NK-92 treated with Interleukin-12 subunit alpha and Interleukin-12 subunit beta, amount 100 ng/mL, for 24 hours (cell line): Measurements from ENCODE around the gene OR2M5.

Source experiments
- DNase-seq: peaks from one replicate; lab custom pipeline; 2025; lab: John Stamatoyannopoulos, UW

Gene OR2M5, protein sequence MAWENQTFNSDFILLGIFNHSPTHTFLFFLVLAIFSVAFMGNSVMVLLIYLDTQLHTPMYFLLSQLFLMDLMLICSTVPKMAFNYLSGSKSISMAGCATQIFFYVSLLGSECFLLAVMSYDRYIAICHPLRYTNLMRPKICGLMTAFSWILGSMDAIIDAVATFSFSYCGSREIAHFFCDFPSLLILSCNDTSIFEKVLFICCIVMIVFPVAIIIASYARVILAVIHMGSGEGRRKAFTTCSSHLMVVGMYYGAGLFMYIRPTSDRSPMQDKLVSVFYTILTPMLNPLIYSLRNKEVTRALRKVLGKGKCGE

DNA sequence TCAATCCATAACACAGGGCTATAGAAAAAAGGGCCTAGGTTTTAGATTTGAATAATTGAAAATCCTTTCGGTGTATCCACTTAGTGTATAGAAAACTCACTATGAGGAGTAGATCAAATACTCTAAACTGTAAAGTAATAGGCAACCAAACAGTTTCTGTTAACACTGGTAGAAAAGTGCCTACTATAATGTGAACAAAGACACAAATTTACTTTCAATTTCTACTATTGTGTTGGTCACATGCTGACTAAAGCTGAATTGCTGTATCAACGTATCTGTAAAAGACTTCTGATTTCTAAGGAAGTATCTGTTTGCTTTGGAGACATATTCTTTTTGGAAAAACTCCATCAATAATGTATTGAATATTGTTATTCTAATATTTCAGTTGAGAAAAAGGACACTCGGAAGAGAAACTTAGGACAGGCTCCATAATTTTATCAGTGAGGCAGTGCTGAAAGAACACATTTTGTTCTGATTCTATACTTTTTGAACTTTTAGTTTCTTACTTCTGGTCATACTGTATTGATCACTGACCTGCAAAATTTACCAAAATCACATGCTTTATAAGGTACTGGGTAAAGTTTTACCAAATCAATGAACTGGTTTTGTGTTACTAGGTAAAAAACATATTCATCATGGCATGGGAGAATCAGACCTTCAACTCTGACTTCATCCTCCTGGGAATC lies at the start of gene OR2M5:
TSS of gene OR2M5 (plus strand) at position 636 of the 686 bp plus-strand sequence. CDS start at position 636, 0 bp downstream.
- no peak for DNase-seq

- no peak for DNase-seq
Observed at GRCh38 chr1:248098529-248098928, 46.4 kb upstream of the OR2M5 start.

- DNase-seq: no peak
Observed at GRCh38 chr1:248102847-248103246, 42.1 kb upstream of the OR2M5 start.

DNA sequence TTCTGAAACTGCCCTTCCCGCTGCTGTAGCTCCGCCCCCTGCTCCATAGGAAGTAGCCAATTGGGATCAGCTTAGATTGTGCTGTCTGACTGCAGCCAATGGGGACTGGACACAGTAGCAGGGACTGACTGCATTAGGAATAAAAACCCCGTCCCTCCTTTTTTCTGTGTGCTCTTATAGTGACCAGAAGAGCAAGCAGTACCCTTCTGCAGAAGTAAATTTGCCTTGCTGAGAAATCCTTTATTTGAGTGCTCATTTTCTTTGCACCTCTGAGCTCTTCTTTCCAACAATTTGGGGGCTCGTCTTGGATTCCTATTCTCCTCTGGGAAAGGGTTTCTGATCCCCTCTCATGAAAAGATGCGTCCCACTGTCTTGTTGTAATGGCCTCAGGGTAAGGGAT lies 33.8 kb upstream of the OR2M5 start:
- DNase-seq: no peak

GRCh38 chr1:248114890-248115289 lies 30.1 kb upstream of the OR2M5 start:
- no peak for DNase-seq

- no peak for DNase-seq
Observed at GRCh38 chr1:248127653-248128052, 17.3 kb upstream of the OR2M5 start.

DNA sequence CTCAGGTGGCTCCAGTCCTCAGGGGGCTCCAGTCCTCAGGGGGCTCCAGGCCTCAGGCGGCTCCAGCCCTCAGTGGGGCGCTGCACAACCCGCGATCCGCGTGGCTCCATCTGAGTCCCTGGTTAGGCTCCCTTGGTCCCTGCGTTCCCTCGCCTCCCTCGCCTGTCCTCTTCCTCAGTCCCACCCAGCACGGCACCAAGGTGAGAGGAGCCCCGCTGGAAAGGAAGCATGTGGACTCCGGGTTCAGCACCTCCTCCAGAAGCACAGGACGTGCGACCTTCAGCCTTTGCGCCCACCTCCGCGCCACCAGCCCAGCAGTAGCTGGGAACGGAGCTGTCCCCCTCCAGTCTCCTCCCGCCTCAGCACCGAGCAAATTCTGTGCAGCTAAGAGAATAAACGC lies 8.1 kb upstream of the OR2M5 start:
- no peak for DNase-seq

GRCh38 chr1:248140846-248141245 lies 4.1 kb upstream of the OR2M5 start:
- no peak for DNase-seq

GRCh38 chr1:248143311-248143710 lies 1.6 kb upstream of the OR2M5 start:
- DNase-seq: no peak

GRCh38 chr1:248152056-248152827 lies 7.3 kb downstream of the OR2M5 start:
- no peak for DNase-seq

- DNase-seq: no peak
Observed at GRCh38 chr1:248155927-248156326, 11.0 kb downstream of the OR2M5 start.

DNA sequence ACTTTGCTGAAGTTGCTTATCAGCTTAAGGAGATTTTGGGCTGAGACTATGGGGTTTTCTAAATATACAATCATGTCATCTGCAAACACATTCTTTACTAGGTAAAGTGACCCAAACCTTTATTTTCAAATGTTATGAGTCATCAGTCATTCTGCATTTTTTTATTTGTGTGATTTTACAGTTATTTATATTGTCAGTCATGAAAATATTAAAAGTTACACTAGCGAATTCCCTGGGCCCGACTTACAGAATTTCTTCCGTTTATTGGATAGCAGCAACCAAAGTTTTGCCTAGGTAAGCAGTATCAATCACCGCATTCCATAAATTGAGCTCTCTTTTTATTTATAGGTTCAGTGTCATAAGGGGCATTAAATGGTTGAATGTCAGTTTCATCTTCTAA lies 13.8 kb downstream of the OR2M5 start:
- no peak for DNase-seq

- DNase-seq: no peak
Observed at GRCh38 chr1:248164031-248164430, 19.1 kb downstream of the OR2M5 start.

GRCh38 chr1:248165186-248165585 lies 20.2 kb downstream of the OR2M5 start:
- no peak for DNase-seq

DNA sequence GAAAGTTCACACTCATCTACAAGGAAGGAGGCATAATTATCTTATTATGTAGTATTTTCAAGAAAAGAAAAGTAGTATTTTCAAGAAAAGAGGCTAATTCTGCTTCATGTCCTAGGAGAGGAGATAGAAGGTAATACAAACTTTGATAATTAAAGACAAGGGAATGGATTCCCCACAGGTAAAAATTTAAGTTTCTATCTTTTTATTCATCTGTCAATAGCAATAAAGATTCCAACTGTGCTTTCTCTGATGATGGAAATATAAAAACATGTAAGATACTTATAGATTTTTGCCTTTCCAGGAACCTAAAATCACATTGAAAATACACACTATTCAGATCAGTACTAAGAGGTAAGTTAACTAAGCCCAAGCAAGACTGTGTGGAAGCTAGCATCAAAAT lies 29.6 kb downstream of the OR2M5 start, which contains the start of gene OR2M2:
TSS of gene OR2M2 (plus strand) at position 301 of the 400 bp plus-strand sequence. CDS start 5,165 bp downstream, outside the sequence.
- no peak for DNase-seq

DNA sequence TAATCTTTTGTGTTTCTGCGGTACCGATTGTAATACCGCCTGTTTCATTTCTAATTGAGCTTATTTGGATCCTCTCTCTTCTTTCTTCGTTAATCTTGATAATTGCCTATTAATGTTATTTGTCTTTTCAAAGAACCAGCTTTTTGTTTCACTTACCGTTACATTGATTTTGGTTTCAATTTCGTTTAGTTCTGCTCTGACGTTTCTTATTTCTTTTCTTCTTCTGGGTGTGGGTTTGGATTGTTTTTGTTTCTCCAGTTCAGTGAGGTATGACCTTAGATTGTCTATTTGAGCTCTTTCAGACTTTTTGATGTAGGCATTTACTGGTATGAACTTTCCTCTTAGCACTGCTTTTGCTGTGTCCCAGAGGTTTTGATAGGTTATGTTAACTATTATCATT lies 39.0 kb downstream of the OR2M5 start:
- DNase-seq: no peak

DNA sequence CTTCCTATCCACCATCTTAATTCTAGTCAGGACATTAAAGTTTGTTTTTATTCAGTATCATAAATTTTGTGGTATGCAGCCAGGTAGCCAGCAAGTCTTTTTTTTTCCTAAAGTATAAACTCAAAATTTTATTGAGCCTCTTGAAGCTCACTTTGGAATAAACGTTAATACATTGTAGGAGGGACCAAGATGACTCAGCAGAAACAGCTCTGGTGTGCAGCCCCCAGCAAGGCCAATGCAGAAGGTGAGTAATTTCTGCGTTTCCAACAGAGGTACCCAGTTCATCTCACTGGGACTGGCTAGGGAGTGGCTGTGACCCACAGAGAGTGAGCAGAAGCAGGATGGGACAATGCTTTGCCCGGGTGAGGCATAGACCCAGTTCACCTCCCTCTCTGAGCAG lies 42.4 kb downstream of the OR2M5 start:
- no peak for DNase-seq

DNA sequence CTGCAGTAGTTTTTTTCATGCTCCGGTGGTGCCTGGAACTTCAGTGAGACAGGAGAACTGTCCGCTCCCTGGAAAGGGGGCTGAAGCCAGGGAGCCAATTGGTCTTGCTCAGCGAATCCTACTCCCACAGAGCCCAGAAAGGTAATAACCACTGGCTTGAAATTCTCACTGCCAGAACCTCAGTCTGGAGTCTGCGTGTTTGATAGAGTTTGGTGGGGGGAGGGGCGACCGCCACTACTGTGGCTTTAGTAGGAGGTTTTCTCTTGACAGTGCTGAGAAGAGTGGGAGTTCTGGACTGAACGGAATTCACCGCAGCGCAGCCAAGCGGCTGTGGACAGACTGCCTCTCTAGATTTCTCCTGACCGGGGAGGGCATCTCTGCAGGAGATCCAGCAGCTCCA lies 44.1 kb downstream of the OR2M5 start:
- no peak for DNase-seq

DNA sequence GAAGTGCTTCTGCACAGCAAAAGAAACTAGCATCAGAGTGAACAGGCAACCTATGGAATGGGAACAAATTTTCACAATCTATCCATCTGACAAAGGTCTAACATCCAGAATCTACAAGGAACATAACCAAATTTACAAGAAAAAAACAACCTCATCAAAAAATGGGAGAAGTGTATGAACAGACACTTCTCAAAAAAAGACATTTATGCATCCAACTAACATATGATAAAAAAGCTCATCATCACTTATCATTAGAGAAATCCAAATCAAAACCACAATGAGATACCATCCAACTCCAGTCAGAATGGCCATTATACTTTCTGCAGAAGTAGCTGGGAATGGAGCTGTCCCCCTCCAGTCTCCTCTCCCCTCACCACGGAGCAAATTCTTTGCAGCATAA lies 49.2 kb downstream of the OR2M5 start:
- DNase-seq: no peak
